Right renal pelvis (tissue), 4 donors: ENCODE measurements around the gene HADHB. TPM values are rescaled to one million over a fixed set of nuclear protein-coding genes. Genes with fewer than 3 reads are reported as not detected.
"Not testable (repeated sequence)": the region's sequence is repeated elsewhere in the genome, so short reads cannot be mapped to it uniquely, and the experiment has no call there.

Source experiments
- DNase-seq, 4 donors: peaks; one replicate each; pipeline ENCODE4 v3.0.0-alpha.2; 2013; ENCODE audit warnings: low read depth in 4 of 4, low spot score in 3 of 4, missing footprints in 1 of 4
- polyA plus RNA-seq, 4 donors: library from polyadenylated mRNA; unstranded; fragments of 120-200 nt; gene quantifications; one replicate each; pipeline ENCODE4 v1.2.1, GENCODE V29; 2013; ENCODE audit not compliant: insufficient read length in 4 of 4

Gene HADHB
- polyA plus RNA-seq, 4 donors, result 160 to 205 (median 179) TPM

- DNase-seq, result peak in 3 of 4 donors; percentile 30 to 45 (median 43)
Observed at GRCh38 chr2:26243470-26244308, 1.1 kb upstream of the HADHB start.

DNA sequence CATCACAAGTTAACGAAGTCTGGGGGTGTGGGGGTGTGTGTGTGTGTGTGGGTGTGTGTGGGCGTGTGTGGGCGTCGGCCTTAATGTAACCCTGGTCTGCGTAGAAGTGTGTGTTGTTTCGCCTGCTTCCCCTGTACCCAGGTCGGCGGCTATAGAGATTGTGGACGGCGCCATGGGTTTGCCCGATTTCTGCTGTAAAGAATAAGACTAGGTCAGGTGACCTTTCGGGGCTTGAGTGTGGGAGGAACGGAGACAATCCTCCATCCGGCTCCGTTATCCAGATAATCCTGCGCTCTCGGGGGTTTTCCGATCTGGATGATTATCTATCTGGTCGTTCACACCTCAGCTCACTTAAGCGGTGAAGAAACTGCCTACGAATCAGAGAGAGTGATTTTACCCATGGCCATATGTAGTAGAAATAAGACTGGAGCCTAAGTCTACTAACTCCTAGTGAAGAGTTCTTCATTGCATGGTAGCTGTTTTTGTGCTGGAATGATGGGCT is 543 bp downstream of the HADHB start:
- peak in 1 of 4 donors; percentile 19 for DNase-seq

GRCh38 chr2:26245810-26246209 is 1.1 kb downstream of the HADHB start:
- no peak for DNase-seq

- no peak for DNase-seq
Observed at GRCh38 chr2:26246818-26247217, 2.1 kb downstream of the HADHB start.

DNA sequence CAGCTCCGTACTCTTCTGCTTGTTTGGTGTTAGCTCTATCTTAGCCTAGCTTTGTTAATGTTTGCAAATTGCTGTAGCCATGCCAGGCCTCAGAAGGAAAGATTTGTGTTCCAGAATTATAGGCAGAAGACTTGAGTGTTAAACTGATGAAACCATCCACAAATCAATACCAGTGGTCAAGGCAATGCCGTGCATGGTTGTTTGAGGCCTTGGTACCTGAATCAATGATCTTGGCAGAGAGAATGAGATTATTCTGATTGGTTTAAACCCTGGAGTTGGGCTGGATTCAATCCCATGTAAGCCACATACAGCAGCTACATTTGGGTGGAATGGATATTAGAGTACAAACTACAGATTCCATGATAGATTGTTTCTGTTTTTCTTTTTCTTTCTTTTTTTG is 4.9 kb downstream of the HADHB start:
- no peak for DNase-seq

GRCh38 chr2:26251893-26252292 is 7.2 kb downstream of the HADHB start:
- DNase-seq, result no peak

GRCh38 chr2:26255759-26256384 is 11.1 kb downstream of the HADHB start:
- DNase-seq, result no peak

GRCh38 chr2:26258836-26259235 is 14.1 kb downstream of the HADHB start:
- not testable (repeated sequence) for DNase-seq

DNA sequence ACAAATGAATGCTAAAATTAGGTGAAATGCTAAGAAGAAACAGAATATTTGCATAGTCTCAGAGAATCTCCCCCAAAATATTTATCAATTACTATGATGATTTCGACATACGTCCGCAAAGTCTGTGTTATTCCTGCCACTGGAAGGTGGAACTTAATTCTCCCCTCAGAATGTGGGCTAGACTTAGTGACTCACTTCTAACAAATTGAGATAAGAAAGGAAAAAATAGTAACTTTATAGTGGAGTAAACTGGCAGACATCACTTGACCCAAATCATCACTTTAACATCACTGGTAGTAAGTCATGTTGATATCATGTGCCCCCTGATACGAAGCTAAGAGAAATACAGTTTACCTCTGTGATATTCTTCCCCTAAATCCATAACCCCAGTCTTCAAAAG is 23.5 kb downstream of the HADHB start:
- no peak for DNase-seq

GRCh38 chr2:26268670-26269385 is 24.1 kb downstream of the HADHB start:
- DNase-seq, result not testable (repeated sequence)

GRCh38 chr2:26269571-26270158 is 24.9 kb downstream of the HADHB start:
- no peak for DNase-seq

GRCh38 chr2:26270373-26270772 is 25.6 kb downstream of the HADHB start:
- DNase-seq, result no peak

DNA sequence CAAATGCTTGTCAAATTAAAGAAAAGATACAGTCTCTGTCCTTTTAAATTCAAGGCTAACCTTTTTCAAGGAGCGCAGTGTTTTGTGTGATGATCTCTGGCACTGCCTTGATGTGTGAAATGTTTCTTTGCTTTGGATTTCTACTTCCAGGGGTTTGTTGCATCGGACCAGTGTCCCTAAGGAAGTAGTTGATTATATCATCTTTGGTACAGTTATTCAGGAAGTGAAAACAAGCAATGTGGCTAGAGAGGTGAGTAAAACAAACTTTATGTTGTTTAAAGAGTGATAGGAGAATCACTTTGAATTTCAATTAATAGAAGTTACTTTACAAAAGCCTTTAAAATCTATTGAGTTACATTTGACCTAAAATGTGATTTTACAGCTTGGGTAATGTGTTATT is 28.8 kb downstream of the HADHB start:
- no peak for DNase-seq

DNA sequence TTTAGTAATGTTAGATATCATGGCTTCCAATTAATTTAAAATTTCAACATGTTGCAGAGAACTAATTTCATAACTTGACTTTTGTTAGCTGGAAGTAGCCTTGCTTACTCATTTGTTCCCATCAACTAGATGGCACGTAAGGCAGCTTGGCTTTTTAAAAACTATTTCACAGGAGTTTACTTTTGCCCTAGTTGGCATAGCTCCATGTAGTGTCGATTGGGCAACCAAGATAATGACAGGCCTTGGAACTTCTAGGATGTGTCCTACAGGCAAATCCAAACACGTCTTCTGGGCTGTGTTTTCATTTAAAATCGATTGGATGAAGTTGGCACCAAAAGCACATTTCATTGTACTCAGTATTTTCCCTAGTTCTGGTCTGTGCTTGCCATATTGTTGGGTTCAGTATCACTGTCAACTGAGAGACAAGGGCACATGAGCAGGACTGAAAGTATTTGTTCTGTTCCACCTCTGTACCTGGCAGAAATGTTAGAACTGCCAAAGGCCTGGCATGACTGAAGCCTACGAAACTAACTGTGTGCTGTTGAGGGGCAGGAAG is 29.4 kb downstream of the HADHB start:
- DNase-seq, result peak in 2 of 4 donors; percentile 3 to 5

DNA sequence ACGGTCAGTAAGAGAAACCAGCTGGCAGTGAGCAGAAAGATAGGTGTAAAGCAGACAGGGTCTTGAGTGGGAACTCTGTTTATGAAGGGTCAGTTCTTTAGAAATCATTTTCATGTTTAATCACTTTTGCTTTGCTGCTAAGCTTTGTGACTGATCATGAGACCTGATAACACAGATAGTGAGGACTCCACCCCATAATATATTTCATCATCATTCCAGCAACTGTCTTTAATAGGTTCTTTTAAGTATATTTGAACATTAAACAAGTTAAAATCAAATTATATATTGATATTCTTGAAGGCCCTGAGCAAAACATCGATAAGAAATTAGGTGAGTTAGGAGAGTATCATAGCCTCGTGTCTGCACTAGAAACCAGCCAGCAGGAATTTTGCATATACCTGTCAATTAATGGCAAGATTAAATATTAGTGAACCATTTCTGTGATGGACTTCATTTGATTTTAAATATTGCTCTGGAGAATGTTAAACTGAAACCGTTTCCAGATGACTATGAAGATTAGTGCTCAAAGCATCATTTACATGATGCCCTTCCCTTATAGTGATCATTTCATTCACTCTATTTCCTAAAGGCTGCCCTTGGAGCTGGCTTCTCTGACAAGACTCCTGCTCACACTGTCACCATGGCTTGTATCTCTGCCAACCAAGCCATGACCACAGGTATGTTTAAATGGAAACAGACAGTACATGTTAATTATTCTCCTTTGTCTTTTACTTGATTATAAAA is 31.9 kb downstream of the HADHB start:
- no peak for DNase-seq

DNA sequence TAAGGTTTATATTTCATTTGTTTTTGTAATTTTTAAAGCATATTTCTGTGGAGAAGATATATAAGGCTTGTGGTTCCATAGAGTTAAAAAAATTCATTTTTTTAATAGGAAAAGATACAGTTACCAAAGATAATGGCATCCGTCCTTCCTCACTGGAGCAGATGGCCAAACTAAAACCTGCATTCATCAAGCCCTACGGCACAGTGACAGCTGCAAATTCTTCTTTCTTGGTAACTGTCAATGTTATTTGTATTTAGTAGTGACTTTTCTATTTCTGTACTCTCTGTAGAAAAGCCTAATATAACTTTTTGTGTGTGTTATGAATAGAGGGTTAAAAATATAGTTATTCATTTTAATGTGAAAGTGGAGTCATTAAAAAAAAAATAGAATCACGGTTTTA is 35.1 kb downstream of the HADHB start:
- DNase-seq, result no peak

- no peak for DNase-seq
Observed at GRCh38 chr2:26281226-26281625, 36.5 kb downstream of the HADHB start.

DNA sequence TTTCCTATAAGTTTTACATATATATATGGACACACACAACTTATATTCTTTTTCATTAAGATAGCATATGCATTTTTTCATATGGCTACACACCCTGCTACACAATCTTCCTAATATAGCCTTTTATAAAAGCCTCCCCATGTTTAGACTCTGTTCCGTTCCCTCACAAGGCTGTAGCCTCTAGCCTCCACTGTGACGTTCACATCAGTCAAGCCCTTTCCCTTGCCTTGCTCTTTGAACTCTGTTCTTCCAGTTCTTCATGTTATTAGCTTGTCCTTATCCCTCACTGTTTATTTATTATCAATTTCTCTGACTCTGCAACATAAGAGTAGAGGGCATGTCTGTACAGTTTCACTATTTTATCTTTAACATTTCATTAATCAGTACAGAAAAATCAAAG is 38.9 kb downstream of the HADHB start:
- DNase-seq, result no peak

- no peak for DNase-seq
Observed at GRCh38 chr2:26284132-26284531, 39.4 kb downstream of the HADHB start.

- DNase-seq, result no peak
Observed at GRCh38 chr2:26285931-26286330, 41.2 kb downstream of the HADHB start.
